ENCODE measurements around the gene ARPIN.
"Not testable (repeated sequence)": the region's sequence is repeated elsewhere in the genome, so short reads cannot be mapped to it uniquely, and the experiment has no call there.

The ARPIN gene

GRCh38 chr15:89858661-89859458 lies 53.9 kb downstream of the ARPIN start:
- in situ Hi-C loops (cut with MboI; ENCODE audit: low sequenced_read_pairs, unreplicated experiment) = no loop called here
- no peak for TF ChIP-seq CTCF (IDR thresholded peaks at IDR 0.05; ENCODE audit: borderline replicate concordance, control extremely low read depth, extremely low read depth, insufficient read depth, missing control alignments)
- no peak for DNase-seq (ENCODE audit: low spot score)

- in situ Hi-C loops (cut with MboI; ENCODE audit: low sequenced_read_pairs, unreplicated experiment) = no loop called here
- no peak for DNase-seq (ENCODE audit: low spot score)
- no peak for TF ChIP-seq CTCF (IDR thresholded peaks at IDR 0.05; ENCODE audit: borderline replicate concordance, control extremely low read depth, extremely low read depth, insufficient read depth, missing control alignments)
These were observed 55.1 kb downstream of the ARPIN start for GRCh38 chr15:89857673-89858072.

GRCh38 chr15:89855948-89856347 lies 56.8 kb downstream of the ARPIN start:
- in situ Hi-C loops (cut with MboI; ENCODE audit: low sequenced_read_pairs, unreplicated experiment) = no loop called here
- DNase-seq (ENCODE audit: low spot score) = no peak
- no peak for TF ChIP-seq CTCF (IDR thresholded peaks at IDR 0.05; ENCODE audit: borderline replicate concordance, control extremely low read depth, extremely low read depth, insufficient read depth, missing control alignments)

- in situ Hi-C loops (cut with MboI; ENCODE audit: low sequenced_read_pairs, unreplicated experiment); DNase-seq (ENCODE audit: low spot score): not testable (repeated sequence)
These were observed 57.9 kb downstream of the ARPIN start for GRCh38 chr15:89854863-89855262.

GRCh38 chr15:89852342-89852995 lies 60.3 kb downstream of the ARPIN start:
- DNase-seq (ENCODE audit: low spot score) = no peak
- no peak for TF ChIP-seq CTCF (IDR thresholded peaks at IDR 0.05; ENCODE audit: borderline replicate concordance, control extremely low read depth, extremely low read depth, insufficient read depth, missing control alignments)
- in situ Hi-C loops (cut with MboI; ENCODE audit: low sequenced_read_pairs, unreplicated experiment) = no loop called here

GRCh38 chr15:89851673-89852341 lies 60.9 kb downstream of the ARPIN start:
- in situ Hi-C loops (cut with MboI; ENCODE audit: low sequenced_read_pairs, unreplicated experiment) = no loop called here
- DNase-seq (ENCODE audit: low spot score) = peak; percentile 53
- TF ChIP-seq CTCF (IDR thresholded peaks at IDR 0.05; ENCODE audit: borderline replicate concordance, control extremely low read depth, extremely low read depth, insufficient read depth, missing control alignments) = no peak

- no peak for DNase-seq (ENCODE audit: low spot score)
- in situ Hi-C loops (cut with MboI; ENCODE audit: low sequenced_read_pairs, unreplicated experiment) = no loop called here
- no peak for TF ChIP-seq CTCF (IDR thresholded peaks at IDR 0.05; ENCODE audit: borderline replicate concordance, control extremely low read depth, extremely low read depth, insufficient read depth, missing control alignments)
These were observed 63.8 kb downstream of the ARPIN start for GRCh38 chr15:89848970-89849292.

Data from GM13976 (cell line).